Smooth muscle cell of the brain vasculature (primary cell): ENCODE data around the gene DPP7.
A peak's percentile ranks its signal among the peaks of the same experiment; 100 is the strongest.
"Not testable (repeated sequence)": the region's sequence is repeated elsewhere in the genome, so short reads cannot be mapped to it uniquely, and the experiment has no call there.

Experiments
- DNase-seq: peaks from one replicate; pipeline ENCODE4 v3.0.0-alpha.2; 2012; ENCODE audit warnings: low read depth, low spot score

The DPP7 gene

GRCh38 chr9:137129456-137130175 is 15.1 kb upstream of the DPP7 start:
- DNase-seq, result peak; percentile 73

GRCh38 chr9:137128862-137129455 is 14.4 kb upstream of the DPP7 start:
- no peak for DNase-seq

- no peak for DNase-seq
These were observed 13.8 kb upstream of the DPP7 start for GRCh38 chr9:137128158-137128861.

GRCh38 chr9:137127301-137128157 is 13.0 kb upstream of the DPP7 start:
- no peak for DNase-seq

- DNase-seq, result no peak
These were observed 12.3 kb upstream of the DPP7 start for GRCh38 chr9:137126786-137127185.

- not testable (repeated sequence) for DNase-seq
These were observed 9.5 kb upstream of the DPP7 start for GRCh38 chr9:137123952-137124462.

GRCh38 chr9:137123468-137123837 is 8.9 kb upstream of the DPP7 start:
- DNase-seq, result no peak

GRCh38 chr9:137122796-137123467 is 8.4 kb upstream of the DPP7 start:
- DNase-seq, result not testable (repeated sequence)

GRCh38 chr9:137121927-137122795 is 7.6 kb upstream of the DPP7 start:
- DNase-seq, result not testable (repeated sequence)

GRCh38 chr9:137118092-137118603 is 3.6 kb upstream of the DPP7 start:
- DNase-seq, result not testable (repeated sequence)

GRCh38 chr9:137117269-137117731 is 2.8 kb upstream of the DPP7 start:
- DNase-seq, result no peak

GRCh38 chr9:137116728-137117127 is 2.2 kb upstream of the DPP7 start:
- DNase-seq, result no peak

- DNase-seq, result no peak
These were observed 1.5 kb upstream of the DPP7 start for GRCh38 chr9:137116027-137116507.

- DNase-seq, result no peak
These were observed 977 bp upstream of the DPP7 start for GRCh38 chr9:137115394-137116026.

GRCh38 chr9:137114220-137114612 is 317 bp downstream of the DPP7 start:
- DNase-seq, result no peak

- DNase-seq, result no peak
These were observed 961 bp downstream of the DPP7 start for GRCh38 chr9:137113385-137114159.

GRCh38 chr9:137112564-137113384 is 1.8 kb downstream of the DPP7 start:
- DNase-seq, result no peak
